Glutamatergic neuron (in vitro differentiated cells): ENCODE data around the gene PSMA1. TPM values are rescaled to one million over a fixed set of nuclear protein-coding genes. Genes with fewer than 3 reads are reported as not detected.
"Not testable (repeated sequence)": the region's sequence is repeated elsewhere in the genome, so short reads cannot be mapped to it uniquely, and the experiment has no call there.

Experiments
- DNase-seq: peaks from one replicate; pipeline ENCODE4 v3.0.0; 2022
- H3K27ac Mint-ChIP-seq: one replicate; pipeline ENCODE4 v1.8.0; 2020; ENCODE audit warnings: mild to moderate bottlenecking, mixed read lengths, inconsistent platforms; ENCODE audit not compliant: unreplicated experiment
- H3K27me3 Mint-ChIP-seq: one replicate; pipeline ENCODE4 v1.8.0; 2020; ENCODE audit warnings: mild to moderate bottlenecking, moderate library complexity, mixed read lengths, inconsistent platforms; ENCODE audit not compliant: unreplicated experiment
- H3K36me3 Mint-ChIP-seq: one replicate; pipeline ENCODE4 v1.8.0; 2020; ENCODE audit warnings: mild to moderate bottlenecking, mixed read lengths, inconsistent platforms; ENCODE audit not compliant: unreplicated experiment
- H3K4me1 Mint-ChIP-seq: one replicate; pipeline ENCODE4 v1.8.0; 2020; ENCODE audit warnings: mild to moderate bottlenecking, low read depth, mixed read lengths, inconsistent platforms; ENCODE audit not compliant: unreplicated experiment
- H3K4me3 Mint-ChIP-seq: one replicate; pipeline ENCODE4 v1.8.0; 2020; ENCODE audit warnings: mild to moderate bottlenecking, mixed read lengths, inconsistent platforms; ENCODE audit not compliant: unreplicated experiment
- H3K9me3 Mint-ChIP-seq: one replicate; pipeline ENCODE4 v1.8.0; 2020; ENCODE audit warnings: mild to moderate bottlenecking, moderate library complexity, mixed read lengths, inconsistent platforms; ENCODE audit not compliant: unreplicated experiment
- long read RNA-seq: library from polyadenylated mRNA; unstranded; transcript quantifications from one replicate; pipeline ENCODE4 v2.0.0, GENCODE V29; 2020; ENCODE audit not compliant: unreplicated experiment
- total RNA-seq: library from RNA; stranded (reverse); fragmentation: NEBNext Ultra II Directional; extraction: Animal tissue kit (Norgen Biotek cat#: 25700); gene quantifications from one replicate; pipeline ENCODE4 v1.2.1, GENCODE V29; 2021; ENCODE audit not compliant: unreplicated experiment
- TF ChIP-seq, protein P1 (sequence below): fragments of 200-600 bp; sonication (generic); IDR thresholded peaks from one replicate; pipeline ENCODE4 v1.5.0; 2021; ENCODE audit not compliant: partially characterized antibody, unreplicated experiment

Gene PSMA1
- total RNA-seq = 137 TPM
- long read RNA-seq, transcript PSMA1-201 (10 exons, 1,505 nt) = major isoform, 154 of 220 reads
- long read RNA-seq, transcript PSMA1-209 (10 exons, 1,527 nt) = minor isoform, 15 of 220 reads
- long read RNA-seq, partial matches to known transcripts = 5 of 220 reads
- long read RNA-seq, other reads (novel, unspliced or antisense) = 44 of 220 reads

DNA sequence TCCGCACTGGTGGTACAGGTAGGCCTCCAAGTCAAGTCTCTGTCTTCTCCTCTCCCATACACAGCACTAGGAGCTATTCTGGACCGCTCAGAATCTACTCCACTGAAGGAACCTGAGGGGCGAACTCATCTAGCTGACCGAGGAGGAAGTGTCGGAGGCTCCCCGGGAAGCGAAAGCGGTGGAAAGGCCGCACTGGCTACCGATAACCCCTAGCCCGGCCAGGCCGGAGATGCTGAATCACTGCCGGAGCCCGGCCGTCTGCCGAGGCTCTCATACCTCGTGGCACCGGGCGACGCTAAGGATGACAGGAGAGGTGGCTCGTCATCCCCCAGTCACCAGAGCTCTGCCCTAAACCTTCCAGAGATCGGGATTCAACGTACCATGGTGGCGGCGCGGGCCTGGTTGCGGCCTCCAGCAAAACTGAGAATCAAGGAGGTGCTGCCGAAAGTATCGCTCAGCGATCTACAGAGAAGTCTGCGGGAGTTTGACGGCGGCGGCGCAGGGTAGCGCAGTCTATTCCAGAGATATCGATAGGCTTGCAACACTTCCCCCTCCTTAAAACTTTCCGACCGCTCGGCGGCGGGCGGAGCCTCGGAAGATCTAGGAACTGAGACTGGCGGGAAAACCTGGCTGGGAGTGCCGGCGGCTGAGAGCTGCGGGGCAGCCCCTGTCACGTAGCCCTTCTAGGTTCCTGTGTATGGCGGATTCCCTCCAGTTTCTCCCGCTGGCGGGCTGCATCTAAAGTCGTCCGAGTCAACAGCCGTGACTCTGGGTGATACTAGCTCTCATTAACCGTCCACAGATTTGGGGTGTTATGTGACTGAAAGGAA, at the start of gene PSMA1:
TSS of gene PSMA1 (minus strand) at position 470 of the 830 bp plus-strand sequence. CDS start at position 383, 87 bp downstream.
- Mint-ChIP-seq H3K36me3 (no peaks in the 10 kb centered on the region), H3K4me1 (peaks cover 6% of the 10 kb centered on the region), H3K9me3 (no peaks in the 10 kb centered on the region), H3K27ac (peak within 1 kb of the TSS; percentile 90), H3K27me3 (no peaks in the 10 kb centered on the region), H3K4me3 (peak within 1 kb of the TSS; percentile 97)
- TF ChIP-seq, protein P1, sequence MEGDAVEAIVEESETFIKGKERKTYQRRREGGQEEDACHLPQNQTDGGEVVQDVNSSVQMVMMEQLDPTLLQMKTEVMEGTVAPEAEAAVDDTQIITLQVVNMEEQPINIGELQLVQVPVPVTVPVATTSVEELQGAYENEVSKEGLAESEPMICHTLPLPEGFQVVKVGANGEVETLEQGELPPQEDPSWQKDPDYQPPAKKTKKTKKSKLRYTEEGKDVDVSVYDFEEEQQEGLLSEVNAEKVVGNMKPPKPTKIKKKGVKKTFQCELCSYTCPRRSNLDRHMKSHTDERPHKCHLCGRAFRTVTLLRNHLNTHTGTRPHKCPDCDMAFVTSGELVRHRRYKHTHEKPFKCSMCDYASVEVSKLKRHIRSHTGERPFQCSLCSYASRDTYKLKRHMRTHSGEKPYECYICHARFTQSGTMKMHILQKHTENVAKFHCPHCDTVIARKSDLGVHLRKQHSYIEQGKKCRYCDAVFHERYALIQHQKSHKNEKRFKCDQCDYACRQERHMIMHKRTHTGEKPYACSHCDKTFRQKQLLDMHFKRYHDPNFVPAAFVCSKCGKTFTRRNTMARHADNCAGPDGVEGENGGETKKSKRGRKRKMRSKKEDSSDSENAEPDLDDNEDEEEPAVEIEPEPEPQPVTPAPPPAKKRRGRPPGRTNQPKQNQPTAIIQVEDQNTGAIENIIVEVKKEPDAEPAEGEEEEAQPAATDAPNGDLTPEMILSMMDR = peak; percentile 50
- peak; percentile 92 for DNase-seq

DNA sequence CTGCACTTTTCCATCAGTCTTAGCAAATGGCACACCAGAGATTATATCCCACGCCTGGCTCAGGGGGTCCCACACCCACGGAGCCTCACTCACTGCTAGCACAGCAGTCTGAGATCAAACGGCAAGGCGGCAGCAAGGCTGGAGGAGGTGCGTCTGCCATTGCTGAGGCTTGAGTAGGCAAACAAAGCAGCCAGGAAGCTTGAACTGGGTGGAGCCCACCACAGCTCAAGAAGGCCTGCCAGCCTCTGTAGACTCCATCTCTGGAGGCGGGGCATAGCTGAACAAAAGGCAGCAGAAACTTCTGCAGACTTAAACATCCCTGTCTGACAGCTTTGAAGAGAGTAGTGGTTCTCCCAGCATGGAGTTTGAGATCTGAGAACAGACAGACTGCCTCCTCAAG, 49.3 kb upstream of the PSMA1 start:
- H3K36me3 Mint-ChIP-seq = peaks cover 34% of the 10 kb centered on the region
- H3K4me3 Mint-ChIP-seq, H3K27me3 Mint-ChIP-seq, DNase-seq, H3K27ac Mint-ChIP-seq: not testable (repeated sequence)
- peaks cover 19% of the 10 kb centered on the region for H3K4me1 Mint-ChIP-seq
- peaks cover 14% of the 10 kb centered on the region for H3K9me3 Mint-ChIP-seq

DNA sequence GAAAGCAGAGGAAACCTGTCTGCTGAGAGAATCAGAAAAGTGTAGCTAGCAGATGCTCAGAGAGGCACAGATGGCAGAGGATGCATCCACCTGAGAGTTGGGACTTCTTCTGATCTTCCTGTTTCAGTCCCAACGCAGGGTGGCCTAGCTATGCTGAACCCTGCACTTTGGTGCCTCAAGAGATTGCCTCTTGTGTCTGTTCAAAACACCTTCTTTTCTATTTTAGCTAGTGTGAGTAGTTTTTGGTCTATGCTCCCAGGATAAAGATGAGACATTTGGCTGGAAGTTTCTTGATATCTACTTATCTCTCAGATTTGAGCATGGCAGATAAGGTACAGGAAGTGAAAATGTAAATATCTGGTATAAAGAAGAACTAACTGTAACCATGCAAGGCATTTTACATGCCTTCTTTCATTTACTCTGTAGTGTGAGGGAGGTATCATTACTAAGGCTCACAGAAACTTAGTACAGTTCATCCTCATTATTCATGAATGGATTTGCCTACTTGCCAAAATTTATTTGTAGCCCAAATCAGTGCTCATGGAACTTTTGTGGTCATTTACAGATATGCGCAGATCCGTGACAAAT, 47.0 kb upstream of the PSMA1 start:
- H3K27me3 Mint-ChIP-seq = peaks cover 6% of the 10 kb centered on the region
- peaks cover 14% of the 10 kb centered on the region for H3K9me3 Mint-ChIP-seq
- peaks cover 23% of the 10 kb centered on the region for H3K4me1 Mint-ChIP-seq
- peak overlapping the region; percentile 45 for H3K27ac Mint-ChIP-seq
- H3K36me3 Mint-ChIP-seq = peaks cover 33% of the 10 kb centered on the region
- TF ChIP-seq, protein P1 = no peak
- DNase-seq = no peak
- H3K4me3 Mint-ChIP-seq = no peak overlapping the region

DNA sequence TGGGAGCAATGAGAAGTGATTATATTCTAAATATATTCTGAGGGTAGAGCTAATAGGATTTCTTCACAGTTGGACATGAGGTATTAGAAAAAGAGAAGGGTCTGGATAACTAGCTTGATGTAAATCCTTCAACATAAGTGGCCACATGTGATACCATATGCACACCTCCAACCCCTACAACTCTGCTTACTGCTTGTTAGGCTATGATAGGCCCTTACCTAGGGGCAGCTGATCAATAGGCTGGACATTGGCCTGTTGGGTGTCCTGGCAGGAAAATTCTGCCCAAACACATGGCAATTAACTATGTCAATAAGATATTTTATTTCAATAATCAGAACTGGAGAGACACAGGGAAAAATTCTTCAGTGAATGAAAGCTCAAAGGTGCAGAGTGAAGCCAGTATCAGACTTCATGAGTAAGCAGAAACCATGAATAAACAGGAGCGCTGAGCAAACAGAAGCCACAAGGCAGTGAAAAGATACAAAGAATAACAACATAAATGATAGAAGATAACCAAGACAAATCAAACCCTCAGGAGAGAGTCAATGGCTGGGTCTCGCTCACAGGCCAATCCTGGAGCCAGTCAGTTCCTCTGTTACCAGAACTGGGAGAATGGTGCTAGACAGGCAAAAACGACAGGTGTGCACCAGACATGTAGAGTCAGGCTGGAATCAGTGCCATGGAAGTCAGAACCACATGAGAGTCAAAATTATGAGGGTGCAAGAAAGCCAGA, 46.3 kb upstream of the PSMA1 start:
- Mint-ChIP-seq H3K36me3 (peaks cover 30% of the 10 kb centered on the region), H3K4me3 (peak overlapping the region; percentile 43)

DNA sequence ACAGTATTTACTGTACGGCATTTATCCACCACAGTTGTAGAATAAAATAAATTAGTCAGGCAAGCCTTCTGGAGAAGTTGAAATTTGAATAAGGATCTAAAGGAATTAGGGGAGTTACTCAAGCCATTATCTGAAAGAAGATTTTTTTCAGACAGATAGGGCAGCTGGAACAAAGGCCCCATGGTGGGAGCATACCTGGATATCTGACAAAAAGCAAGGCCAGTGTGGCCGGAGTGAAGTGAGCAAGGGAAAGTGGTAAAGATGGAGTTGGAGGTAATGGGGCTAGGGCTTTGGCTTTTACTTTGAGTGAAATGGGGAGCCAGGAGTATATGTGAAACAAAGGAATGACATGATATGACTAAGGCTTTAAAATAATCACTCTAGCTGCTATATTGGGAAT, 45.7 kb upstream of the PSMA1 start:
- TF ChIP-seq, protein P1 = no peak
- Mint-ChIP-seq H3K4me1 (peaks cover 23% of the 10 kb centered on the region), H3K9me3 (peaks cover 11% of the 10 kb centered on the region), H3K27ac (no peak overlapping the region), H3K4me3 (no peak overlapping the region), H3K27me3 (peaks cover 9% of the 10 kb centered on the region), H3K36me3 (peaks cover 30% of the 10 kb centered on the region)
- no peak for DNase-seq

More for the DNA sequence above, 46.3 kb upstream of the PSMA1 start:
- peaks cover 11% of the 10 kb centered on the region for H3K9me3 Mint-ChIP-seq
- no peak for DNase-seq
- H3K27me3 Mint-ChIP-seq = peaks cover 6% of the 10 kb centered on the region
- TF ChIP-seq, protein P1 = no peak
- peak overlapping the region; percentile 45 for H3K27ac Mint-ChIP-seq
- H3K4me1 Mint-ChIP-seq = peaks cover 23% of the 10 kb centered on the region
